Mesothelial cell of epicardium (in vitro differentiated cells): ENCODE data around the gene BIN1. TPM values are rescaled to one million over a fixed set of nuclear protein-coding genes. Genes with fewer than 3 reads are reported as not detected.

Experiments used
- DNase-seq, 2 experiments: peaks; one replicate each; pipeline ENCODE4 v3.0.0; 2021; ENCODE audit warnings: low spot score in 2 of 2; ENCODE audit not compliant: unreplicated experiment in 2 of 2
- H3K27ac Mint-ChIP-seq: 2 replicates; pipeline ENCODE4 v1.8.0; 2021; ENCODE audit warnings: mixed read lengths
- H3K27me3 Mint-ChIP-seq: 2 replicates; pipeline ENCODE4 v1.8.0; 2021; ENCODE audit warnings: low read depth, mixed read lengths
- H3K36me3 Mint-ChIP-seq: 2 replicates; pipeline ENCODE4 v1.8.0; 2021; ENCODE audit warnings: mixed read lengths
- H3K4me1 Mint-ChIP-seq: 2 replicates; pipeline ENCODE4 v1.8.0; 2021; ENCODE audit warnings: mixed read lengths
- H3K4me3 Mint-ChIP-seq: 2 replicates; pipeline ENCODE4 v1.8.0; 2021; ENCODE audit warnings: mild to moderate bottlenecking, moderate library complexity, mixed read lengths
- H3K9me3 Mint-ChIP-seq: 2 replicates; pipeline ENCODE4 v1.8.0; 2021; ENCODE audit warnings: mixed read lengths
- CTCF ChIP-seq: fragments of 200-600 bp; sonication (generic); IDR thresholded peaks from one replicate; pipeline ENCODE4 v1.5.0; 2021; ENCODE audit warnings: antibody characterized with exemption; ENCODE audit not compliant: unreplicated experiment
- total RNA-seq: library from RNA; stranded (reverse); gene quantifications from 3 replicates; pipeline ENCODE4 v1.2.1, GENCODE V29; 2021

BIN1 gene
- total RNA-seq, 1 donor from 2014 or later = 45.7 TPM

GRCh38 chr2:127011796-127012195 lies 95.2 kb downstream of the BIN1 start:
- no peak overlapping the region for H3K4me3 Mint-ChIP-seq
- TF ChIP-seq CTCF = no peak
- DNase-seq = no peak

GRCh38 chr2:127011231-127011661 lies 95.7 kb downstream of the BIN1 start:
- Mint-ChIP-seq H3K36me3 (no peaks in the 10 kb centered on the region), H3K27ac (no peak overlapping the region), H3K4me3 (no peak overlapping the region), H3K4me1 (peaks cover 18% of the 10 kb centered on the region), H3K9me3 (peaks cover 13% of the 10 kb centered on the region), H3K27me3 (no peaks in the 10 kb centered on the region)
- DNase-seq = no peak
- TF ChIP-seq CTCF = no peak

More at GRCh38 chr2:127011796-127012195, 95.2 kb downstream of the BIN1 start:
- Mint-ChIP-seq H3K4me1 (peaks cover 18% of the 10 kb centered on the region), H3K27ac (no peak overlapping the region), H3K27me3 (no peaks in the 10 kb centered on the region), H3K36me3 (no peaks in the 10 kb centered on the region), H3K9me3 (peaks cover 13% of the 10 kb centered on the region)

GRCh38 chr2:127008265-127009015 lies 98.5 kb downstream of the BIN1 start:
- H3K4me3 Mint-ChIP-seq = no peak overlapping the region
- no peaks in the 10 kb centered on the region for H3K36me3 Mint-ChIP-seq
- DNase-seq = no peak
- no peak overlapping the region for H3K27ac Mint-ChIP-seq
- H3K4me1 Mint-ChIP-seq = peaks cover 18% of the 10 kb centered on the region
- peaks cover 13% of the 10 kb centered on the region for H3K9me3 Mint-ChIP-seq
- TF ChIP-seq CTCF = no peak
- H3K27me3 Mint-ChIP-seq = no peaks in the 10 kb centered on the region

GRCh38 chr2:127007652-127008051 lies 99.3 kb downstream of the BIN1 start:
- no peak for TF ChIP-seq CTCF
- H3K36me3 Mint-ChIP-seq = no peaks in the 10 kb centered on the region
- no peak overlapping the region for H3K27ac Mint-ChIP-seq
- no peak overlapping the region for H3K4me3 Mint-ChIP-seq
- H3K4me1 Mint-ChIP-seq = peaks cover 18% of the 10 kb centered on the region
- DNase-seq = no peak
- no peaks in the 10 kb centered on the region for H3K27me3 Mint-ChIP-seq
- peaks cover 13% of the 10 kb centered on the region for H3K9me3 Mint-ChIP-seq

- no peak for TF ChIP-seq CTCF
- no peak for DNase-seq
- Mint-ChIP-seq H3K9me3 (peaks cover 13% of the 10 kb centered on the region), H3K27ac (no peak overlapping the region), H3K27me3 (no peaks in the 10 kb centered on the region), H3K36me3 (no peaks in the 10 kb centered on the region), H3K4me1 (peaks cover 11% of the 10 kb centered on the region), H3K4me3 (no peak overlapping the region)
These were observed 100.0 kb downstream of the BIN1 start for GRCh38 chr2:127006962-127007361.
